K562 (cell line): ENCODE results near the gene BTN3A1. TPM values are rescaled to one million over a fixed set of nuclear protein-coding genes. Genes with fewer than 3 reads are reported as not detected.
A peak's percentile ranks its signal among the peaks of the same experiment; 100 is the strongest.

Experiments used
- ARID1B ChIP-seq: fragments of 450-650 bp; IDR thresholded peaks from 2 replicates; pipeline ENCODE4 v1.6.1; 2016; ENCODE audit warnings: antibody characterized with exemption, mild to moderate bottlenecking, inconsistent platforms
- ARNT ChIP-seq, 2 experiments: fragments of 450-650 bp; IDR thresholded peaks; 2 replicates each; pipeline ENCODE4 v1.6.1; 2016; ENCODE audit warnings: mild to moderate bottlenecking in 1 of 2
- BRD9 ChIP-seq: fragments of 450-650 bp; IDR thresholded peaks from 2 replicates; pipeline ENCODE4 v1.6.1; 2018; ENCODE audit warnings: low read depth; ENCODE audit not compliant: partially characterized antibody
- ETV5 ChIP-seq: sonication (generic); formaldehyde crosslinking; IDR thresholded peaks from 2 replicates; pipeline ENCODE4 v1.4.0; 2020; ENCODE audit warnings: low read depth, mild to moderate bottlenecking, missing genetic modification reagents
- GABPA ChIP-seq: fragments of 200-800 bp; sonication (Bioruptor generic); conservative IDR thresholded peaks from 2 replicates; pipeline ENCODE4 v1.6.1; 2016; ENCODE audit warnings: low read depth, missing genetic modification characterization, missing compliant biosample characterization
- HDAC6 ChIP-seq: IDR thresholded peaks from 2 replicates; pipeline ENCODE4 v1.6.1; 2012; ENCODE audit warnings: low read depth, mild to moderate bottlenecking, control low read depth, inconsistent platforms, low read length, moderate library complexity
- ID3 ChIP-seq, 2 experiments: fragments of 250-450 bp in 1 of 2; fragments of 450-650 bp in 1 of 2; sonication (Bioruptor Pico) in 1 of 2; IDR thresholded peaks; 2 replicates each; pipeline versions ENCODE4 v1.6.1 to v1.8.0; 2016 to 2021; ENCODE audit warnings: mild to moderate bottlenecking in 2 of 2, moderate library complexity in 2 of 2, missing compliant biosample characterization in 1 of 2, missing genetic modification characterization in 1 of 2
- L3MBTL2 ChIP-seq: fragments of 450-650 bp; IDR thresholded peaks from 2 replicates; pipeline ENCODE4 v1.6.1; 2016; ENCODE audit warnings: mild to moderate bottlenecking, moderate library complexity
- MEIS2 ChIP-seq: fragments of 450-650 bp; IDR thresholded peaks from 2 replicates; pipeline ENCODE4 v1.6.1; 2014; ENCODE audit warnings: mild to moderate bottlenecking; ENCODE audit not compliant: partially characterized antibody
- MIER1 ChIP-seq: fragments of 450-650 bp; IDR thresholded peaks from 2 replicates; pipeline ENCODE4 v1.6.1; 2016; ENCODE audit warnings: antibody characterized with exemption, mild to moderate bottlenecking, low read depth
- MTA3 ChIP-seq: fragments of 450-650 bp; formaldehyde crosslinking; IDR thresholded peaks from 2 replicates; pipeline ENCODE4 v1.6.1; 2017; ENCODE audit warnings: mild to moderate bottlenecking, borderline replicate concordance
- NFIC ChIP-seq: fragments of 450-650 bp; IDR thresholded peaks from 2 replicates; pipeline ENCODE4 v1.6.1; 2017; ENCODE audit warnings: mild to moderate bottlenecking, inconsistent platforms
- PATZ1 ChIP-seq: fragments of 250-450 bp; sonication (Bioruptor Pico); IDR thresholded peaks from 2 replicates; pipeline ENCODE4 v1.5.0; 2020; ENCODE audit warnings: mild to moderate bottlenecking, borderline replicate concordance
- SMARCE1 ChIP-seq: fragments of 450-650 bp; IDR thresholded peaks from 2 replicates; pipeline ENCODE4 v1.7.1; 2016; ENCODE audit warnings: mild to moderate bottlenecking
- TRIM24 ChIP-seq, 2 experiments: fragments of 450-650 bp; IDR thresholded peaks; 2 replicates each; pipeline ENCODE4 v1.6.1; 2016
- ZNF24 ChIP-seq: fragments of 450-650 bp; IDR thresholded peaks from 2 replicates; pipeline ENCODE4 v1.6.1; 2016
- ZNF589 ChIP-seq: fragments of 200-800 bp; sonication (Bioruptor generic); IDR thresholded peaks from 2 replicates; pipeline ENCODE4 v1.6.1; 2016; ENCODE audit warnings: low read depth, missing genetic modification characterization, missing compliant biosample characterization
- polyA plus RNA-seq, 8 experiments: library from polyadenylated mRNA; depleted of rRNA in 4 of 8; stranded (reverse) in 5 of 8; unstranded in 3 of 8; fragments of >200 nt; fragmentation: Nextera tagmentation in 2 of 8; fragmentation: Illumina TruSeq in 1 of 8; extraction: Ambion mirVana in 2 of 8; extraction: Trizol in 1 of 8; gene quantifications; 2 replicates each; pipeline versions ENCODE4 v1.2.1 to v1.2.3, GENCODE V29; 2011 to 2014; ENCODE audit warnings: inconsistent platforms in 1 of 8, missing spikeins in 1 of 8
- total RNA-seq, 7 experiments: library from RNA; depleted of rRNA in 6 of 7; stranded (reverse); fragments of >200 nt in 6 of 7; fragmentation: Illumina TruSeq in 2 of 7; extraction: Trizol in 2 of 7; gene quantifications; 2 replicates each; pipeline versions ENCODE4 v1.2.1 to v1.2.3, GENCODE V29; 2011 to 2021; ENCODE audit warnings: low replicate concordance in 1 of 7
- TF ChIP-seq, protein P1 (sequence below): fragments of 450-650 bp; formaldehyde crosslinking; IDR thresholded peaks from 2 replicates; pipeline ENCODE4 v1.4.0; 2022; ENCODE audit warnings: mild to moderate bottlenecking, moderate library complexity
- TF ChIP-seq, protein P2 (sequence below): fragments of 250-450 bp; sonication (Bioruptor Pico); IDR thresholded peaks from 2 replicates; pipeline ENCODE4 v1.5.1; 2021; ENCODE audit warnings: mild to moderate bottlenecking
- TF ChIP-seq, protein P3 (sequence below): fragments of 450-650 bp; IDR thresholded peaks from 2 replicates; pipeline ENCODE4 v1.6.1; 2018; ENCODE audit not compliant: partially characterized antibody

Gene BTN3A1
- total and polyA plus RNA-seq, 9 of the 15 experiments (the other 6 are each of a cell fraction or from before 2014, with no cell fraction given): 0.84 to 8.5 (median 3.9) TPM

- peak; percentile 74 for TF ChIP-seq BRD9
- TF ChIP-seq, protein P1, sequence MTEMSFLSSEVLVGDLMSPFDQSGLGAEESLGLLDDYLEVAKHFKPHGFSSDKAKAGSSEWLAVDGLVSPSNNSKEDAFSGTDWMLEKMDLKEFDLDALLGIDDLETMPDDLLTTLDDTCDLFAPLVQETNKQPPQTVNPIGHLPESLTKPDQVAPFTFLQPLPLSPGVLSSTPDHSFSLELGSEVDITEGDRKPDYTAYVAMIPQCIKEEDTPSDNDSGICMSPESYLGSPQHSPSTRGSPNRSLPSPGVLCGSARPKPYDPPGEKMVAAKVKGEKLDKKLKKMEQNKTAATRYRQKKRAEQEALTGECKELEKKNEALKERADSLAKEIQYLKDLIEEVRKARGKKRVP (CRISPR knock-in tag): peak; percentile 71
- TF ChIP-seq ZNF589 (CRISPR knock-in tag): 0 out of 2 replicates have a peak, but pooled peaks have one; percentile 38
- peak; percentile 39; the same call in 1 of the 2 replicates for TF ChIP-seq GABPA (tag)
- TF ChIP-seq TRIM24 (IDR thresholded peaks at IDR 0.05): peak; percentile 43 to 56; a peak in 2 of 4 replicates
- peak; percentile 59 for TF ChIP-seq MTA3
- TF ChIP-seq, protein P2, sequence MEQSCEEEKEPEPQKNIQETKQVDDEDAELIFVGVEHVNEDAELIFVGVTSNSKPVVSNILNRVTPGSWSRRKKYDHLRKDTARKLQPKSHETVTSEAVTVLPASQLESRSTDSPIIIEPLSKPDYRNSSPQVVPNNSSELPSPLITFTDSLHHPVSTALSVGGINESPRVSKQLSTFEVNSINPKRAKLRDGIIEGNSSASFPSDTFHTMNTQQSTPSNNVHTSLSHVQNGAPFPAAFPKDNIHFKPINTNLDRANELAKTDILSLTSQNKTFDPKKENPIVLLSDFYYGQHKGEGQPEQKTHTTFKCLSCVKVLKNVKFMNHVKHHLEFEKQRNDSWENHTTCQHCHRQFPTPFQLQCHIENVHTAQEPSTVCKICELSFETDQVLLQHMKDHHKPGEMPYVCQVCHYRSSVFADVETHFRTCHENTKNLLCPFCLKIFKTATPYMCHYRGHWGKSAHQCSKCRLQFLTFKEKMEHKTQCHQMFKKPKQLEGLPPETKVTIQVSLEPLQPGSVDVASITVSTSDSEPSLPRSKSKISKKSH (CRISPR knock-in tag): no peak
- TF ChIP-seq MIER1: peak; percentile 98
- peak; percentile 73; the same call in 1 of the 2 replicates for TF ChIP-seq ZNF24
- TF ChIP-seq, protein P3, sequence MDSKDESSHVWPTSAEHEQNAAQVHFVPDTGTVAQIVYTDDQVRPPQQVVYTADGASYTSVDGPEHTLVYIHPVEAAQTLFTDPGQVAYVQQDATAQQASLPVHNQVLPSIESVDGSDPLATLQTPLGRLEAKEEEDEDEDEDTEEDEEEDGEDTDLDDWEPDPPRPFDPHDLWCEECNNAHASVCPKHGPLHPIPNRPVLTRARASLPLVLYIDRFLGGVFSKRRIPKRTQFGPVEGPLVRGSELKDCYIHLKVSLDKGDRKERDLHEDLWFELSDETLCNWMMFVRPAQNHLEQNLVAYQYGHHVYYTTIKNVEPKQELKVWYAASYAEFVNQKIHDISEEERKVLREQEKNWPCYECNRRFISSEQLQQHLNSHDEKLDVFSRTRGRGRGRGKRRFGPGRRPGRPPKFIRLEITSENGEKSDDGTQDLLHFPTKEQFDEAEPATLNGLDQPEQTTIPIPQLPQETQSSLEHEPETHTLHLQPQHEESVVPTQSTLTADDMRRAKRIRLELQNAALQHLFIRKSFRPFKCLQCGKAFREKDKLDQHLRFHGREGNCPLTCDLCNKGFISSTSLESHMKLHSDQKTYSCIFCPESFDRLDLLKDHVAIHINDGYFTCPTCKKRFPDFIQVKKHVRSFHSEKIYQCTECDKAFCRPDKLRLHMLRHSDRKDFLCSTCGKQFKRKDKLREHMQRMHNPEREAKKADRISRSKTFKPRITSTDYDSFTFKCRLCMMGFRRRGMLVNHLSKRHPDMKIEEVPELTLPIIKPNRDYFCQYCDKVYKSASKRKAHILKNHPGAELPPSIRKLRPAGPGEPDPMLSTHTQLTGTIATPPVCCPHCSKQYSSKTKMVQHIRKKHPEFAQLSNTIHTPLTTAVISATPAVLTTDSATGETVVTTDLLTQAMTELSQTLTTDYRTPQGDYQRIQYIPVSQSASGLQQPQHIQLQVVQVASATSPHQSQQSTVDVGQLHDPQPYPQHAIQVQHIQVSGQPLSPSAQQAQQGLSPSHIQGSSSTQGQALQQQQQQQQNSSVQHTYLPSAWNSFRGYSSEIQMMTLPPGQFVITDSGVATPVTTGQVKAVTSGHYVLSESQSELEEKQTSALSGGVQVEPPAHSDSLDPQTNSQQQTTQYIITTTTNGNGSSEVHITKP: no peak
- no peak for TF ChIP-seq PATZ1 (CRISPR knock-in tag)
- TF ChIP-seq ID3 (CRISPR knock-in tag; IDR thresholded peaks at IDR 0.05): no peak
- TF ChIP-seq ID3 (tag; IDR thresholded peaks at IDR 0.05): peak; percentile 53; the same call in 1 of the 2 replicates
- TF ChIP-seq L3MBTL2: no peak
- TF ChIP-seq MEIS2: peak; percentile 54
- TF ChIP-seq ARNT (IDR thresholded peaks at IDR 0.05): 0 out of 4 replicates have a peak, but pooled peaks of 1 of the 2 experiments have one; percentile 32
- TF ChIP-seq HDAC6: no peak
- TF ChIP-seq ARID1B: peak; percentile 55
- TF ChIP-seq NFIC: 0 out of 2 replicates have a peak, but pooled peaks have one; percentile 5
- peak; percentile 43; the same call in 1 of the 2 replicates for TF ChIP-seq SMARCE1
- TF ChIP-seq ETV5: peak; percentile 92
Observed at GRCh38 chr6:26389349-26389894, 12.7 kb upstream of the BTN3A1 start (continued).
